GM21737 (cell line): ENCODE measurements around the gene F2RL2.
A peak's percentile ranks its signal among the peaks of the same experiment; 100 is the strongest.

Experiments used
- ATAC-seq: cut with Tn5 transposase; IDR thresholded peaks from one replicate; pipeline ENCODE4 v1.9.1; 2021; ENCODE audit warnings: mild to moderate bottlenecking, moderate library complexity; ENCODE audit not compliant: unreplicated experiment

The F2RL2 gene

GRCh38 chr5:76585783-76586217, 37.4 kb downstream of the F2RL2 start:
- ATAC-seq: no peak

GRCh38 chr5:76583163-76584047, 39.8 kb downstream of the F2RL2 start:
- no peak for ATAC-seq

GRCh38 chr5:76582230-76583162, 40.7 kb downstream of the F2RL2 start:
- ATAC-seq: peak; percentile 89

- no peak for ATAC-seq
Observed at GRCh38 chr5:76580981-76581380, 42.2 kb downstream of the F2RL2 start.

GRCh38 chr5:76579166-76579937, 43.9 kb downstream of the F2RL2 start:
- ATAC-seq: no peak

- no peak for ATAC-seq
Observed at GRCh38 chr5:76576996-76577395, 46.2 kb downstream of the F2RL2 start.

- no peak for ATAC-seq
Observed at GRCh38 chr5:76576450-76576849, 46.8 kb downstream of the F2RL2 start.

GRCh38 chr5:76571559-76571958, 51.6 kb downstream of the F2RL2 start:
- ATAC-seq: no peak

GRCh38 chr5:76570153-76570552, 53.0 kb downstream of the F2RL2 start:
- no peak for ATAC-seq
